WTC11 (cell line): ENCODE results near the gene CAMK2G. TPM values are rescaled to one million over a fixed set of nuclear protein-coding genes. Genes with fewer than 3 reads are reported as not detected.
"Not testable (repeated sequence)": the region's sequence is repeated elsewhere in the genome, so short reads cannot be mapped to it uniquely, and the experiment has no call there.

Source experiments
- ATAC-seq: fragments of 200-7000 bp; cut with Tn5 transposase; 2 replicates; pipeline ENCODE4 v1.10.0; 2021; ENCODE audit warnings: mild to moderate bottlenecking, moderate library complexity
- CTCF ChIA-PET: fragments of 300-600 bp; sonication (Branson Sonifier 250); formaldehyde crosslinking; loops from one replicate; lab custom pipeline; 2021; ENCODE audit warnings: antibody characterized with exemption; lab: Charles Lee
- POLR2A ChIA-PET: fragments of 350-600 bp; sonication (Branson Sonifier 250); formaldehyde crosslinking; loops from one replicate; lab custom pipeline; 2021; ENCODE audit warnings: antibody characterized with exemption; lab: Charles Lee
- DNase-seq: peaks from one replicate; pipeline ENCODE4 v3.0.0; 2021; ENCODE audit warnings: low spot score
- H3K27ac Mint-ChIP-seq: 2 replicates; pipeline ENCODE4 v1.8.0; 2021; ENCODE audit warnings: mixed read lengths
- H3K27me3 Mint-ChIP-seq: 2 replicates; pipeline ENCODE4 v1.8.0; 2021; ENCODE audit warnings: low read depth, mild to moderate bottlenecking, moderate library complexity, mixed read lengths
- H3K36me3 Mint-ChIP-seq: 2 replicates; pipeline ENCODE4 v1.8.0; 2021; ENCODE audit warnings: mixed read lengths
- H3K4me1 Mint-ChIP-seq: 2 replicates; pipeline ENCODE4 v1.8.0; 2022; ENCODE audit warnings: mixed read lengths
- H3K4me3 Mint-ChIP-seq: 2 replicates; pipeline ENCODE4 v1.8.0; 2021; ENCODE audit warnings: mild to moderate bottlenecking, moderate library complexity, mixed read lengths
- H3K9me3 Mint-ChIP-seq: 2 replicates; pipeline ENCODE4 v1.8.0; 2021; ENCODE audit warnings: mixed read lengths
- CREB1 ChIP-seq: sonication (generic); formaldehyde crosslinking; IDR thresholded peaks from 2 replicates; pipeline ENCODE4 v1.8.0; 2023; ENCODE audit warnings: mild to moderate bottlenecking, missing genetic modification reagents
- CREM ChIP-seq: sonication (generic); formaldehyde crosslinking; IDR thresholded peaks from 2 replicates; pipeline ENCODE4 v1.8.1; 2022; ENCODE audit warnings: mild to moderate bottlenecking, missing genetic modification reagents, moderate library complexity
- ETV6 ChIP-seq: sonication (generic); formaldehyde crosslinking; IDR thresholded peaks from 2 replicates; pipeline ENCODE4 v1.8.1; 2022; ENCODE audit warnings: mild to moderate bottlenecking, missing genetic modification reagents
- FOXJ3 ChIP-seq: sonication (generic); formaldehyde crosslinking; IDR thresholded peaks from 2 replicates; pipeline ENCODE4 v1.9.0; 2021; ENCODE audit warnings: missing genetic modification reagents, mild to moderate bottlenecking, borderline replicate concordance
- FOXP4 ChIP-seq: sonication (generic); formaldehyde crosslinking; IDR thresholded peaks from 2 replicates; pipeline ENCODE4 v1.8.0; 2022; ENCODE audit warnings: mild to moderate bottlenecking, missing genetic modification reagents
- GRHL2 ChIP-seq: fragments of 250-450 bp; sonication (Bioruptor Pico); IDR thresholded peaks from 2 replicates; pipeline ENCODE4 v1.8.0; 2022; ENCODE audit warnings: mild to moderate bottlenecking, moderate library complexity; ENCODE audit not compliant: insufficient replicate concordance, severe bottlenecking
- HMGA2 ChIP-seq: fragments of 250-450 bp; sonication (Bioruptor Pico); IDR thresholded peaks from 2 replicates; pipeline ENCODE4 v1.4.0; 2021; ENCODE audit warnings: mild to moderate bottlenecking, moderate library complexity
- MLX ChIP-seq: sonication (generic); formaldehyde crosslinking; IDR thresholded peaks from 2 replicates; pipeline ENCODE4 v1.8.1; 2023; ENCODE audit warnings: mild to moderate bottlenecking, missing genetic modification reagents, moderate library complexity
- SOX15 ChIP-seq: fragments of 250-450 bp; sonication (Bioruptor Pico); IDR thresholded peaks from 2 replicates; pipeline ENCODE4 v1.9.0; 2021; ENCODE audit warnings: mild to moderate bottlenecking
- TCF7 ChIP-seq: sonication (generic); formaldehyde crosslinking; IDR thresholded peaks from 2 replicates; pipeline ENCODE4 v1.8.0; 2022; ENCODE audit warnings: mild to moderate bottlenecking, low read depth, missing genetic modification reagents, moderate library complexity
- TEAD4 ChIP-seq: sonication (generic); formaldehyde crosslinking; IDR thresholded peaks from 2 replicates; pipeline ENCODE4 v1.8.0; 2022; ENCODE audit warnings: mild to moderate bottlenecking, missing genetic modification reagents
- ZMAT4 ChIP-seq: fragments of 250-450 bp; sonication (Bioruptor Pico); IDR thresholded peaks from 2 replicates; pipeline ENCODE4 v1.9.0; 2021; ENCODE audit warnings: mild to moderate bottlenecking
- ZNF138 ChIP-seq: sonication (generic); formaldehyde crosslinking; conservative IDR thresholded peaks from 2 replicates; pipeline ENCODE4 v1.8.1; 2022; ENCODE audit warnings: mild to moderate bottlenecking, moderate library complexity, missing genetic modification reagents
- ZNF396 ChIP-seq: fragments of 250-450 bp; sonication (Bioruptor Pico); IDR thresholded peaks from 2 replicates; pipeline ENCODE4 v1.8.0; 2021; ENCODE audit warnings: mild to moderate bottlenecking, moderate library complexity, borderline replicate concordance
- ZNF423 ChIP-seq: fragments of 250-450 bp; sonication (Bioruptor Pico); IDR thresholded peaks from 2 replicates; pipeline ENCODE4 v2.1.2; 2022; ENCODE audit warnings: mild to moderate bottlenecking, moderate library complexity
- ZNF671 ChIP-seq: fragments of 250-450 bp; sonication (Bioruptor Pico); IDR thresholded peaks from 2 replicates; pipeline ENCODE4 v1.8.0; 2021; ENCODE audit warnings: mild to moderate bottlenecking
- ZSCAN18 ChIP-seq: fragments of 250-450 bp; sonication (Bioruptor Pico); IDR thresholded peaks from 2 replicates; pipeline ENCODE4 v2.1.2; 2022; ENCODE audit warnings: mild to moderate bottlenecking, moderate library complexity
- total RNA-seq: library from RNA; stranded (reverse); gene quantifications from 3 replicates; pipeline ENCODE4 v1.2.3, GENCODE V29; 2021
- TF ChIP-seq, protein P1 (sequence below): sonication (generic); formaldehyde crosslinking; IDR thresholded peaks from 2 replicates; pipeline ENCODE4 v1.8.0; 2023; ENCODE audit warnings: missing genetic modification reagents

CAMK2G gene
- total RNA-seq, 1 experiment from 2014 or later, result 34.9 TPM

GRCh38 chr10:73920089-73920488, 45.7 kb upstream of the CAMK2G start:
- CTCF ChIA-PET, result interaction anchor here (1.1 to 1.4 kb wide), 2 partner anchors 21 to 40 kb away, joined by 5 to 8 read pairs; no protein-coding TSS in a partner anchor
- no peak overlapping the region for H3K4me3 Mint-ChIP-seq
- peak overlapping the region; percentile 47 for H3K27ac Mint-ChIP-seq
- H3K27me3 Mint-ChIP-seq, result no peaks in the 10 kb centered on the region
- no peak for DNase-seq
- peaks cover 23% of the 10 kb centered on the region for H3K4me1 Mint-ChIP-seq
- peak; percentile 61 for ATAC-seq
- TF ChIP-seq FOXJ3, result no peak
- TF ChIP-seq ETV6, result no peak
- TF ChIP-seq ZSCAN18 (CRISPR knock-in tag), result no peak
- TF ChIP-seq ZNF138, result no peak
- no peak for TF ChIP-seq HMGA2 (CRISPR knock-in tag)
- TF ChIP-seq TCF7 (CRISPR knock-in tag), result no peak
- TF ChIP-seq MLX (CRISPR knock-in tag), result no peak
- no peak for TF ChIP-seq ZNF423 (CRISPR knock-in tag)
- no peak for TF ChIP-seq CREB1
- TF ChIP-seq TEAD4 (CRISPR knock-in tag), result no peak
- TF ChIP-seq, protein P1, sequence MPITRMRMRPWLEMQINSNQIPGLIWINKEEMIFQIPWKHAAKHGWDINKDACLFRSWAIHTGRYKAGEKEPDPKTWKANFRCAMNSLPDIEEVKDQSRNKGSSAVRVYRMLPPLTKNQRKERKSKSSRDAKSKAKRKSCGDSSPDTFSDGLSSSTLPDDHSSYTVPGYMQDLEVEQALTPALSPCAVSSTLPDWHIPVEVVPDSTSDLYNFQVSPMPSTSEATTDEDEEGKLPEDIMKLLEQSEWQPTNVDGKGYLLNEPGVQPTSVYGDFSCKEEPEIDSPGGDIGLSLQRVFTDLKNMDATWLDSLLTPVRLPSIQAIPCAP (CRISPR knock-in tag), result no peak
- no peak for TF ChIP-seq FOXP4 (CRISPR knock-in tag)
- TF ChIP-seq ZNF671 (CRISPR knock-in tag), result no peak
- TF ChIP-seq ZMAT4 (CRISPR knock-in tag), result no peak
- no peak for TF ChIP-seq CREM
- TF ChIP-seq SOX15 (CRISPR knock-in tag), result no peak
- no peak for TF ChIP-seq ZNF396 (CRISPR knock-in tag)
- H3K36me3 Mint-ChIP-seq, result 0 out of 2 replicates have a peak, but pooled peaks cover 5% of the 10 kb centered on the region
- POLR2A ChIA-PET, result interaction anchor here (0.7 kb wide), 1 partner anchor 1290 kb away, joined by 3 read pairs; no protein-coding TSS in a partner anchor
- H3K9me3 Mint-ChIP-seq, result no peaks in the 10 kb centered on the region

- CTCF ChIA-PET, result interaction anchor here (1.1 to 1.4 kb wide), 2 partner anchors 21 to 40 kb away, joined by 5 to 8 read pairs; no protein-coding TSS in a partner anchor
- Mint-ChIP-seq H3K4me1 (peaks cover 23% of the 10 kb centered on the region), H3K27ac (peak overlapping the region; percentile 47; the same call in 1 of the 2 replicates)
- POLR2A ChIA-PET, H3K36me3 Mint-ChIP-seq, ATAC-seq, H3K4me3 Mint-ChIP-seq, DNase-seq, H3K9me3 Mint-ChIP-seq, H3K27me3 Mint-ChIP-seq: not testable (repeated sequence)
These were observed 45.1 kb upstream of the CAMK2G start for GRCh38 chr10:73919481-73919880.

GRCh38 chr10:73917566-73918305, 43.4 kb upstream of the CAMK2G start:
- CTCF ChIA-PET, result interaction anchor here (0.7 to 1.9 kb wide), 2 partner anchors 23 to 31 kb away, joined by 3 to 10 read pairs; no protein-coding TSS in a partner anchor
- H3K27me3 Mint-ChIP-seq, result peaks cover 15% of the 10 kb centered on the region
- no peak for DNase-seq
- H3K9me3 Mint-ChIP-seq, result no peaks in the 10 kb centered on the region
- POLR2A ChIA-PET, result no interaction called here
- TF ChIP-seq GRHL2 (CRISPR knock-in tag) (no peak), ZMAT4 (CRISPR knock-in tag) (no peak)
- H3K36me3 Mint-ChIP-seq, result 0 out of 2 replicates have a peak, but pooled peaks cover 8% of the 10 kb centered on the region
- no peak overlapping the region for H3K4me3 Mint-ChIP-seq
- no peak for ATAC-seq
- no peak overlapping the region for H3K27ac Mint-ChIP-seq
- H3K4me1 Mint-ChIP-seq, result peaks cover 22% of the 10 kb centered on the region
